HEK293 (cell line): ENCODE measurements around the gene PFN3.

Experiments
- CTCF ChIA-PET: fragments of 350-600 bp; formaldehyde crosslinking; extraction: SDS; loops from one replicate; lab custom pipeline; 2021; ENCODE audit warnings: antibody characterized with exemption; lab: Yijun Ruan, JAX
- POLR2A ChIA-PET: fragments of 300-600 bp; formaldehyde crosslinking; extraction: SDS; loops from one replicate; lab custom pipeline; 2020; ENCODE audit warnings: antibody characterized with exemption, inconsistent platforms; lab: Yijun Ruan, JAX
- H3K27ac ChIP-seq: fragments of 200-500 bp; sonication (Bioruptor generic); 2 replicates; pipeline ENCODE4 v1.5.1; 2014; ENCODE audit warnings: low read depth, low read length, control low read depth, inconsistent platforms; ENCODE audit errors: extremely low read depth
- H3K36me3 ChIP-seq, 2 experiments: fragments of 200-500 bp in 1 of 2; sonication (Bioruptor generic) in 1 of 2; 1 replicate in 1 of 2; 2 replicates in 1 of 2; pipeline ENCODE4 v1.5.1; 2014 to 2017; ENCODE audit warnings: inconsistent platforms in 2 of 2, low read length in 2 of 2; ENCODE audit not compliant: control insufficient read depth in 2 of 2, insufficient read depth in 1 of 2
- H3K4me1 ChIP-seq: fragments of 200-500 bp; sonication (Bioruptor generic); 2 replicates; pipeline ENCODE4 v1.5.1; 2014; ENCODE audit warnings: mild to moderate bottlenecking, low read length, inconsistent platforms; ENCODE audit not compliant: control insufficient read depth, insufficient read depth
- H3K4me3 ChIP-seq: 2 replicates; pipeline ENCODE4 v1.5.1; 2011; ENCODE audit warnings: low read depth, mild to moderate bottlenecking, control low read depth, low read length, moderate library complexity
- H3K9me3 ChIP-seq: fragments of 200-500 bp; sonication (Bioruptor generic); 2 replicates; pipeline ENCODE4 v1.5.1; 2014; ENCODE audit warnings: low read depth, low read length, inconsistent platforms; ENCODE audit not compliant: control insufficient read depth, insufficient read depth
- BCL11A ChIP-seq: fragments of 450-650 bp; formaldehyde crosslinking; IDR thresholded peaks from 2 replicates; pipeline ENCODE4 v1.5.1; 2016; ENCODE audit warnings: low read depth, missing biosample characterization, missing genetic modification characterization
- IKZF3 ChIP-seq: fragments of 450-650 bp; IDR thresholded peaks from 2 replicates; pipeline ENCODE4 v1.5.0; 2018; ENCODE audit warnings: missing biosample characterization, mild to moderate bottlenecking, missing genetic modification characterization, moderate library complexity
- INSM2 ChIP-seq: fragments of 450-650 bp; formaldehyde crosslinking; IDR thresholded peaks from 2 replicates; pipeline ENCODE4 v1.5.1; 2016; ENCODE audit warnings: missing biosample characterization, missing genetic modification characterization
- KLF17 ChIP-seq: fragments of 450-650 bp; formaldehyde crosslinking; IDR thresholded peaks from 2 replicates; pipeline ENCODE4 v1.5.1; 2016; ENCODE audit warnings: missing biosample characterization, missing genetic modification characterization
- REST ChIP-seq: fragments of 450-650 bp; formaldehyde crosslinking; IDR thresholded peaks from 2 replicates; pipeline ENCODE4 v1.5.1; 2016; ENCODE audit warnings: missing biosample characterization, missing genetic modification characterization
- SP3 ChIP-seq: fragments of 450-650 bp; formaldehyde crosslinking; IDR thresholded peaks from 2 replicates; pipeline ENCODE4 v1.5.1; 2016; ENCODE audit warnings: missing biosample characterization, missing genetic modification characterization
- ZBTB8A ChIP-seq: fragments of 450-650 bp; formaldehyde crosslinking; IDR thresholded peaks from 2 replicates; pipeline ENCODE4 v1.5.1; 2016; ENCODE audit warnings: missing biosample characterization, missing genetic modification characterization
- ZFP41 ChIP-seq: fragments of 450-650 bp; formaldehyde crosslinking; IDR thresholded peaks from 2 replicates; pipeline ENCODE4 v1.5.1; 2016; ENCODE audit warnings: missing biosample characterization, missing genetic modification characterization, borderline replicate concordance
- ZNF140 ChIP-seq: fragments of 450-650 bp; formaldehyde crosslinking; IDR thresholded peaks from 2 replicates; pipeline ENCODE4 v1.5.1; 2016; ENCODE audit warnings: missing biosample characterization, missing genetic modification characterization
- ZNF157 ChIP-seq: fragments of 450-650 bp; formaldehyde crosslinking; IDR thresholded peaks from 2 replicates; pipeline ENCODE4 v1.5.1; 2016; ENCODE audit warnings: missing biosample characterization, missing genetic modification characterization
- ZNF221 ChIP-seq: fragments of 450-650 bp; formaldehyde crosslinking; IDR thresholded peaks from 2 replicates; pipeline ENCODE4 v1.5.1; 2017; ENCODE audit warnings: missing biosample characterization, missing genetic modification characterization, borderline replicate concordance
- ZNF223 ChIP-seq: fragments of 450-650 bp; formaldehyde crosslinking; IDR thresholded peaks from 2 replicates; pipeline ENCODE4 v1.5.1; 2016; ENCODE audit warnings: missing biosample characterization, missing genetic modification characterization
- ZNF280C ChIP-seq: fragments of 450-650 bp; formaldehyde crosslinking; IDR thresholded peaks from 2 replicates; pipeline ENCODE4 v1.5.1; 2016; ENCODE audit warnings: missing biosample characterization, missing genetic modification characterization
- ZNF404 ChIP-seq: fragments of 450-650 bp; formaldehyde crosslinking; IDR thresholded peaks from 2 replicates; pipeline ENCODE4 v1.5.1; 2017; ENCODE audit warnings: missing biosample characterization, missing genetic modification characterization
- ZNF488 ChIP-seq: fragments of 450-650 bp; formaldehyde crosslinking; IDR thresholded peaks from 2 replicates; pipeline ENCODE4 v1.5.1; 2016; ENCODE audit warnings: missing biosample characterization, missing genetic modification characterization
- ZNF529 ChIP-seq: fragments of 450-650 bp; formaldehyde crosslinking; IDR thresholded peaks from 2 replicates; pipeline ENCODE4 v1.5.1; 2017; ENCODE audit warnings: missing genetic modification characterization, missing biosample characterization; ENCODE audit not compliant: insufficient replicate concordance
- ZNF530 ChIP-seq: fragments of 450-650 bp; formaldehyde crosslinking; IDR thresholded peaks from 2 replicates; pipeline ENCODE4 v1.5.1; 2016; ENCODE audit warnings: low read depth, missing biosample characterization, missing genetic modification characterization
- ZNF561 ChIP-seq: fragments of 450-650 bp; IDR thresholded peaks from 2 replicates; pipeline ENCODE4 v1.5.1; 2018; ENCODE audit warnings: missing biosample characterization, missing genetic modification characterization, borderline replicate concordance
- ZNF645 ChIP-seq: fragments of 450-650 bp; formaldehyde crosslinking; IDR thresholded peaks from 2 replicates; pipeline ENCODE4; 2016; ENCODE audit warnings: missing biosample characterization, missing genetic modification characterization

Gene PFN3

GRCh38 chr5:177367323-177367848, 33.1 kb downstream of the PFN3 start:
- H3K27ac ChIP-seq, result no peak overlapping the region
- TF ChIP-seq SP3 (tag by site-specific recombination) (peak; percentile 36; the same call in 1 of the 2 replicates), ZNF223 (peak; percentile 91), KLF17 (tag by site-specific recombination) (no peak)
- TF ChIP-seq, all 188 proteins: peak for 2
- H3K9me3 ChIP-seq, result no peaks in the 10 kb centered on the region
- H3K4me1 ChIP-seq, result peaks cover 9% of the 10 kb centered on the region; the same call in 1 of the 2 replicates
- H3K36me3 ChIP-seq, result peaks cover 0 to 5% of the 10 kb centered on the region in 2 experiments; a peak in 1 of 3 replicates
- ChIA-PET POLR2A (interaction anchor here (0.6 to 1.7 kb wide), 5 partner anchors 16 to 787 kb away, joined by 3 to 10 read pairs (median 4); partner anchors contain the start of genes GRK6 and LMAN2), CTCF (interaction anchor here (0.7 to 1.3 kb wide), 8 partner anchors 9 to 925 kb away, joined by 3 to 6 read pairs (median 4); partner anchors contain the start of gene RGS14)
- H3K4me3 ChIP-seq, result no peak overlapping the region

GRCh38 chr5:177366528-177367322, 33.7 kb downstream of the PFN3 start:
- POLR2A ChIA-PET, result interaction anchor here (0.6 to 1.7 kb wide), 6 partner anchors 13 to 788 kb away, joined by 3 to 10 read pairs (median 4); partner anchors contain the start of genes GRK6 and LMAN2
- Histone ChIP-seq H3K36me3 (no peaks in the 10 kb centered on the region), H3K4me1 (peaks cover 9% of the 10 kb centered on the region; the same call in 1 of the 2 replicates), H3K4me3 (no peak overlapping the region), H3K27ac (no peak overlapping the region), H3K9me3 (no peaks in the 10 kb centered on the region)
- CTCF ChIA-PET, result interaction anchor here (0.5 to 1.3 kb wide), 11 partner anchors 9 to 925 kb away, joined by 3 to 6 read pairs (median 4); partner anchors contain the start of gene RGS14
- TF ChIP-seq ZBTB8A (tag by site-specific recombination) (peak; percentile 71), ZNF280C (tag by site-specific recombination) (no peak), ZNF529 (no peak), IKZF3 (tag by site-specific recombination) (peak; percentile 54; the same call in 1 of the 2 replicates), KLF17 (tag by site-specific recombination) (0 out of 2 replicates have a peak, but pooled peaks have one; percentile 36), ZNF140 (tag by site-specific recombination) (no peak), ZFP41 (no peak), REST (tag by site-specific recombination) (peak; percentile 12; the same call in 1 of the 2 replicates), INSM2 (tag by site-specific recombination) (no peak), ZNF404 (tag by site-specific recombination) (no peak), ZNF645 (tag by site-specific recombination) (no peak), ZNF157 (tag by site-specific recombination) (no peak), ZNF223 (no peak), BCL11A (0 out of 2 replicates have a peak, but pooled peaks have one; percentile 13), ZNF530 (tag by site-specific recombination) (no peak), ZNF488 (tag by site-specific recombination) (no peak), ZNF221 (tag by site-specific recombination) (no peak), ZNF561 (tag by site-specific recombination) (no peak)
